ENCODE measurements around the gene ZNF184.

ZNF184 gene

GRCh38 chr6:27477318-27478013, 4.6 kb upstream of the ZNF184 start:
- H3K27ac ChIP-seq: peak overlapping the region; percentile 84; the same call in 1 of the 2 replicates
- TF ChIP-seq ZFX (IDR thresholded peaks at IDR 0.05; ENCODE audit: borderline replicate concordance): no peak

- no peak overlapping the region for H3K27ac ChIP-seq
- TF ChIP-seq CTCF (IDR thresholded peaks at IDR 0.05) (no peak), ZFX (IDR thresholded peaks at IDR 0.05; ENCODE audit: borderline replicate concordance) (no peak)
Observed at GRCh38 chr6:27476090-27476489, 3.2 kb upstream of the ZNF184 start.

- TF ChIP-seq CTCF (IDR thresholded peaks at IDR 0.05): no peak
- TF ChIP-seq ZFX (IDR thresholded peaks at IDR 0.05; ENCODE audit: borderline replicate concordance): no peak
- H3K27ac ChIP-seq: no peak overlapping the region
Observed at GRCh38 chr6:27474672-27475071, 1.8 kb upstream of the ZNF184 start.

GRCh38 chr6:27474172-27474465, 1.2 kb upstream of the ZNF184 start:
- TF ChIP-seq ZFX (IDR thresholded peaks at IDR 0.05; ENCODE audit: borderline replicate concordance) (no peak), CTCF (IDR thresholded peaks at IDR 0.05) (no peak)
- peak overlapping the region; percentile 96; the same call in 1 of the 2 replicates for H3K27ac ChIP-seq

GRCh38 chr6:27472182-27472616, 706 bp downstream of the ZNF184 start:
- H3K27ac ChIP-seq: peak overlapping the region; percentile 96
- no peak for TF ChIP-seq CTCF (IDR thresholded peaks at IDR 0.05)

- TF ChIP-seq CTCF (IDR thresholded peaks at IDR 0.05) (no peak), ZFX (IDR thresholded peaks at IDR 0.05; ENCODE audit: borderline replicate concordance) (no peak)
- H3K27ac ChIP-seq: peak overlapping the region; percentile 96
Observed at GRCh38 chr6:27471365-27472115, 1.4 kb downstream of the ZNF184 start.

GRCh38 chr6:27470023-27470422, 2.9 kb downstream of the ZNF184 start:
- TF ChIP-seq ZFX (IDR thresholded peaks at IDR 0.05; ENCODE audit: borderline replicate concordance) (no peak), CTCF (IDR thresholded peaks at IDR 0.05) (no peak)
- H3K27ac ChIP-seq: no peak overlapping the region
